ENCODE data around the gene B4GALT1.

B4GALT1 gene

DNA sequence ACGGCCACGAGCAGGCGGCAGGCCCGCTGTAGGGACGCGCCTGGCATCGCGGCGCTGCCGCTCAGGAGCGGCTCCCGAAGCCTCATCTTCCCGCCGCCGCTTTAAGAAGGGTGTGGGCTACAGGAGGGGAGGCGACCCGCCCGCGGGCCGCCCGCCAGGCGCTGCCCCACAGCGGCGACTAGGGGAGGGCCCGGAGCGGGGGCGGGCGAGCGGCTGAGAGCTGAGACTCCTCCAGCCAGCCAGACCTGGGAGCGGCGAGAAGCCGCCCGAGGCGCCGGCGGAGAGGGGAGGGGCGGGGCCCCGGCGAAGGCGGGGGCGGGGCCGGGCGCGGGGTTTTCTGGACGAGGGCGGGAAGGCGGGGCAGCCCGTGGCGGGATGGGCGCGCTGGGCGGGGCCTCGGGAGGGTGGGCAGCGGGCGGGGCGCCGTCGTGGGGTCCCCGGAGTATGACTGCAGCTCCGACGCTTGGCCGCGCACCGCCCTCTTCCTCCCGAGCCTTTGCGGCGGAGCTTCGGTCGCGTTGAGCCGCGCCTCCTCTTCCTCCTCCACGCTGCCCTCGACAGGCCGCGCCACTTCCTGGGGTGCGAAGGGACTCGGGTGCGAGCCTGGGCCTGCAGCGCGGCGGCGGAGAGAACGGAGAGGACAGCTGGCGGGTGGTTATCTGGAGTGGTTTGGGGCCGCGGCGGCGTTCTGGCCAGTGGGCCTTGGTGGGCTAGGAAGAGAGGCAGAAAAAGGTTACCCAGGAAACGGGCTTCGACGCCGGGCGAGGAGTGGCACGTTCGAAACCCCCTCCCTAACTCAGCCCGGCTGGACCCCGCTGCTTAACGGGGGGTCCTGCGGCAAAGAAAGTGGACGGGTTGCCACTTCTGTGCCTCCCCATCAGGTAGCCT, at the start of gene B4GALT1:
Gene B4GALT1, minus strand, starts transcription at position 253 of the 888 bp plus-strand sequence. Its CDS starts 167 bp downstream, at position 86.
- no peak for TF ChIP-seq ZFX (IDR thresholded peaks at IDR 0.05; ENCODE audit: borderline replicate concordance)
- TF ChIP-seq, protein P1, sequence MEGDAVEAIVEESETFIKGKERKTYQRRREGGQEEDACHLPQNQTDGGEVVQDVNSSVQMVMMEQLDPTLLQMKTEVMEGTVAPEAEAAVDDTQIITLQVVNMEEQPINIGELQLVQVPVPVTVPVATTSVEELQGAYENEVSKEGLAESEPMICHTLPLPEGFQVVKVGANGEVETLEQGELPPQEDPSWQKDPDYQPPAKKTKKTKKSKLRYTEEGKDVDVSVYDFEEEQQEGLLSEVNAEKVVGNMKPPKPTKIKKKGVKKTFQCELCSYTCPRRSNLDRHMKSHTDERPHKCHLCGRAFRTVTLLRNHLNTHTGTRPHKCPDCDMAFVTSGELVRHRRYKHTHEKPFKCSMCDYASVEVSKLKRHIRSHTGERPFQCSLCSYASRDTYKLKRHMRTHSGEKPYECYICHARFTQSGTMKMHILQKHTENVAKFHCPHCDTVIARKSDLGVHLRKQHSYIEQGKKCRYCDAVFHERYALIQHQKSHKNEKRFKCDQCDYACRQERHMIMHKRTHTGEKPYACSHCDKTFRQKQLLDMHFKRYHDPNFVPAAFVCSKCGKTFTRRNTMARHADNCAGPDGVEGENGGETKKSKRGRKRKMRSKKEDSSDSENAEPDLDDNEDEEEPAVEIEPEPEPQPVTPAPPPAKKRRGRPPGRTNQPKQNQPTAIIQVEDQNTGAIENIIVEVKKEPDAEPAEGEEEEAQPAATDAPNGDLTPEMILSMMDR (IDR thresholded peaks at IDR 0.05), result 0 out of 2 replicates have a peak, but pooled peaks have one; percentile 27
- H3K27ac ChIP-seq, result peak within 1 kb of the TSS; percentile 94

- no peak overlapping the region for H3K27ac ChIP-seq
- no peak for TF ChIP-seq ZFX (IDR thresholded peaks at IDR 0.05; ENCODE audit: borderline replicate concordance)
- TF ChIP-seq, protein P1 (IDR thresholded peaks at IDR 0.05), result no peak
Measured at GRCh38 chr9:33211695-33212393, 44.7 kb upstream of the B4GALT1 start.

- no peak overlapping the region for H3K27ac ChIP-seq
- no peak for TF ChIP-seq ZFX (IDR thresholded peaks at IDR 0.05; ENCODE audit: borderline replicate concordance)
- TF ChIP-seq, protein P1 (IDR thresholded peaks at IDR 0.05), result peak; percentile 31; the same call in 1 of the 2 replicates
Measured at GRCh38 chr9:33210006-33210715, 43.0 kb upstream of the B4GALT1 start.

DNA sequence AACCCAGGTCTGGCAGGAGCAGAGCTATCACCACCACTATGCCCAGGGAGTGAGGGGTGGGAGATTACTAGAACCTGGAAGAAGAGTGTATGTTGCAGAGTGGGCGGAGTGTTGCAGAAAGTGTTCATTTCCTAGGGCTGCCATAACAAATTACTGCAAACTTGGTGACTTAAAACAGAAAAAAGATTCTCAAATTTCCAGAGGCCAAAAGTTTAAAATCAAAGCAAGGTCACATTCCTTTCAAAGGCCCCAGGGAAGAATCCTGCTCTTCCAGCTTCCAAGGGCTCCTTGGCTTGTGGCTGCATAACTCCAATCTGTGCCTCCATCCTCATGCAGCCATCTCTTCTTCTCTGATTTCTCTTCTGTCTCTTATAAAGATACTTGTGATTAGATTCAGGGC, 42.3 kb upstream of the B4GALT1 start:
- no peak overlapping the region for H3K27ac ChIP-seq
- TF ChIP-seq, protein P1 (IDR thresholded peaks at IDR 0.05), result no peak
- TF ChIP-seq ZFX (IDR thresholded peaks at IDR 0.05; ENCODE audit: borderline replicate concordance), result no peak

DNA sequence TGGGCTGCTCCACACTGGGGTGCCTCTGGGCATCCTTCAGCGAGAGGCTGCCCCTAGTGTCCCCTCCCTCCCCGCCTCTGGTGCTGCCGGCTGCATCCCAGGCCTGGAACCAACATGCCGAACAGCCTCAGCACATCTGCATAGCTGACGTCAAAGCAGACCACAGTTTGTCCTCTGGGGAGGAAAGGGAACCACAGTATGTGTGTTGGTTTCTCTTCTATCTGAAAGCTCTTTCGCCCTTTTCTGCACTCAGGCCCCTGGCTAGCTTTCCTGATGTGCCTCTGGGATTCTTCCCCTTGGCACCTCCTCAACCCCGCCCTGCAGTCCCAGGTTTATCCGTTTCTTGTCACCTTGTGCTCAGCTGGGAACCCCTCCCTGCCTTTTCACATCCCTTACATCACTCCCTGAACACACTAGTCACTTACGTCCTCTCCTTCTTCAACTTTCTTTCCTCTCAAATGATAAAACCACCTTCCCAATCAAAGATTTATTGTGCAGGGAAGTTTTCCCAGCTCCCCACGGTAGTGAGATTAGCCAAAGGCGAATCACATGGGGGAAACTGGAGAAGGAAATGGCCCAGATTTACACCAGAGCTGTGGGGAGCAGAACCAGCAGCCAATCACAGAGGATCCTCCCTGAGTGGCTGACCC, 35.5 kb upstream of the B4GALT1 start:
- TF ChIP-seq ZFX (IDR thresholded peaks at IDR 0.05; ENCODE audit: borderline replicate concordance), result no peak
- TF ChIP-seq, protein P1 (IDR thresholded peaks at IDR 0.05), result no peak
- H3K27ac ChIP-seq, result no peak overlapping the region

- no peak for TF ChIP-seq ZFX (IDR thresholded peaks at IDR 0.05; ENCODE audit: borderline replicate concordance)
- TF ChIP-seq, protein P1 (IDR thresholded peaks at IDR 0.05), result no peak
- H3K27ac ChIP-seq, result no peak overlapping the region
Measured at GRCh38 chr9:33202018-33202417, 34.9 kb upstream of the B4GALT1 start.

Measured in 22Rv1 (cell line).